Uterus (tissue), 4 donors: Measurements from ENCODE around the gene USF1. TPM values are rescaled to one million over a fixed set of nuclear protein-coding genes. Genes with fewer than 3 reads are reported as not detected.

ENCODE experiments used
- DNase-seq, 2 donors: peaks; one replicate each; pipeline ENCODE4 v3.0.0-alpha.2; 2019 to 2020
- H3K27ac ChIP-seq, 2 donors: fragments of 200-600 bp; sonication (generic); 1 replicate in 1 of 2; 2 replicates in 1 of 2; pipeline ENCODE4 v1.5.1; 2016 to 2018
- H3K27me3 ChIP-seq, 2 donors: fragments of 200-600 bp; sonication (generic); one replicate each; pipeline ENCODE4 v1.5.1; 2018 to 2019; ENCODE audit warnings: control low read depth in 1 of 2
- H3K36me3 ChIP-seq, 2 donors: fragments of 200-600 bp; sonication (generic); one replicate each; pipeline ENCODE4 v1.5.1; 2019; ENCODE audit warnings: control low read depth in 1 of 2
- H3K4me1 ChIP-seq, 2 donors: fragments of 200-600 bp; sonication (generic); one replicate each; pipeline ENCODE4 v1.5.1; 2018 to 2019; ENCODE audit warnings: control low read depth in 1 of 2
- H3K4me3 ChIP-seq, 2 donors: fragments of 200-600 bp; sonication (generic); 1 replicate in 1 of 2; 2 replicates in 1 of 2; pipeline ENCODE4 v1.5.1; 2018 to 2019; ENCODE audit warnings: mild to moderate bottlenecking in 1 of 2
- H3K9me3 ChIP-seq, 2 donors: fragments of 200-600 bp; sonication (generic); one replicate each; pipeline ENCODE4 v1.5.1; 2019; ENCODE audit warnings: control low read depth in 1 of 2
- POLR2A ChIP-seq, 2 donors: fragments of 450-650 bp; IDR thresholded peaks; one replicate each; pipeline ENCODE4 v1.6.1; 2016; ENCODE audit warnings: antibody characterized with exemption in 2 of 2, mild to moderate bottlenecking in 1 of 2, moderate library complexity in 1 of 2
- intact Hi-C: fragments of 100-400 bp; cut with DNase I; formaldehyde crosslinking; loops from one replicate; pipeline ENCODE4 v1.15.1; 2023; ENCODE audit warnings: low total_unique reads
- total RNA-seq, 4 donors: library from RNA; depleted of rRNA in 3 of 4; stranded (reverse); fragments of >200 nt in 3 of 4; gene quantifications; one replicate each; pipeline versions ENCODE4 v1.1.0 to v1.2.4, GENCODE V29; 2014 to 2023
- TF ChIP-seq, protein P1 (sequence below), 4 experiments: fragments of 200-600 bp in 2 of 4; fragments of 450-650 bp in 2 of 4; sonication (generic) in 2 of 4; IDR thresholded peaks; one replicate each; pipeline ENCODE4 v1.5.1; 2016 to 2019; ENCODE audit warnings: antibody characterized with exemption in 4 of 4, mild to moderate bottlenecking in 2 of 4, moderate library complexity in 1 of 4
- donor health status: DM: yes; HTN: yes; CAD: no.

Gene USF1
- total RNA-seq, 4 donors from 2014 or later, result 20.7 to 71.8 (median 44.2) TPM

GRCh38 chr1:161088587-161089110 is 42.9 kb upstream of the USF1 start:
- Histone ChIP-seq H3K4me3 (no peak overlapping the region), H3K36me3 (no peaks in the 10 kb centered on the region), H3K27ac (no peak overlapping the region), H3K4me1 (no peaks in the 10 kb centered on the region), H3K27me3 (no peaks in the 10 kb centered on the region), H3K9me3 (no peaks in the 10 kb centered on the region)
- DNase-seq, result no peak
- intact Hi-C loops, result no loop called here
- no peak for TF ChIP-seq POLR2A (IDR thresholded peaks at IDR 0.05)
- TF ChIP-seq, protein P1, sequence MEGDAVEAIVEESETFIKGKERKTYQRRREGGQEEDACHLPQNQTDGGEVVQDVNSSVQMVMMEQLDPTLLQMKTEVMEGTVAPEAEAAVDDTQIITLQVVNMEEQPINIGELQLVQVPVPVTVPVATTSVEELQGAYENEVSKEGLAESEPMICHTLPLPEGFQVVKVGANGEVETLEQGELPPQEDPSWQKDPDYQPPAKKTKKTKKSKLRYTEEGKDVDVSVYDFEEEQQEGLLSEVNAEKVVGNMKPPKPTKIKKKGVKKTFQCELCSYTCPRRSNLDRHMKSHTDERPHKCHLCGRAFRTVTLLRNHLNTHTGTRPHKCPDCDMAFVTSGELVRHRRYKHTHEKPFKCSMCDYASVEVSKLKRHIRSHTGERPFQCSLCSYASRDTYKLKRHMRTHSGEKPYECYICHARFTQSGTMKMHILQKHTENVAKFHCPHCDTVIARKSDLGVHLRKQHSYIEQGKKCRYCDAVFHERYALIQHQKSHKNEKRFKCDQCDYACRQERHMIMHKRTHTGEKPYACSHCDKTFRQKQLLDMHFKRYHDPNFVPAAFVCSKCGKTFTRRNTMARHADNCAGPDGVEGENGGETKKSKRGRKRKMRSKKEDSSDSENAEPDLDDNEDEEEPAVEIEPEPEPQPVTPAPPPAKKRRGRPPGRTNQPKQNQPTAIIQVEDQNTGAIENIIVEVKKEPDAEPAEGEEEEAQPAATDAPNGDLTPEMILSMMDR (IDR thresholded peaks at IDR 0.05), result no peak

DNA sequence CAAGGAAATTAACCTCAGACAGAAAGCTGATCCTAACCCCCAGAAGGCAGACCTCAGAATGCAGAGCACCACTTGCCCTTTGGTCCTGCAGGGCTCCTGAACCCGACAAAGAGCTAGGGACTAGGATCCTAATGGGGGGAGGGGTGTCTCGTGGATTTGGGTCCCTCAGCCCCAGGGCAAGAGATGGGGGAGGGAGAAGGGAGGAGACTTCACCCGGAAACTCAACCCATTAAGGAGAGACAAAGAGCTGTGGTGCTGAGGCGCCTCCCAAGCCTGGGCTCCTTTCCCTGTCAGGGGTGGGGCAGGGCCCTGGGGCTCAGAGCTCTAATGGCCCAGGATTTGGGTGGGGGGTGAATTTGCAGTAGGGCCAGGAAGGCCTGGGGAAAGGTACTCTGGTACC is 40.7 kb upstream of the USF1 start:
- H3K4me3 ChIP-seq, result no peak overlapping the region
- no peak for DNase-seq
- no peaks in the 10 kb centered on the region for H3K4me1 ChIP-seq
- TF ChIP-seq, protein P1 (IDR thresholded peaks at IDR 0.05), result no peak
- no peak for TF ChIP-seq POLR2A (IDR thresholded peaks at IDR 0.05)
- H3K27ac ChIP-seq, result no peak overlapping the region
- H3K36me3 ChIP-seq, result no peaks in the 10 kb centered on the region
- intact Hi-C loops, result no loop called here
- no peaks in the 10 kb centered on the region for H3K9me3 ChIP-seq
- H3K27me3 ChIP-seq, result no peaks in the 10 kb centered on the region

GRCh38 chr1:161085165-161085564 is 39.4 kb upstream of the USF1 start:
- TF ChIP-seq POLR2A (IDR thresholded peaks at IDR 0.05), result no peak
- TF ChIP-seq, protein P1 (IDR thresholded peaks at IDR 0.05), result no peak
- intact Hi-C loops, result no loop called here
- Histone ChIP-seq H3K27ac (no peak overlapping the region), H3K4me1 (no peaks in the 10 kb centered on the region), H3K4me3 (no peak overlapping the region), H3K27me3 (no peaks in the 10 kb centered on the region), H3K9me3 (no peaks in the 10 kb centered on the region), H3K36me3 (no peaks in the 10 kb centered on the region)
- no peak for DNase-seq

- DNase-seq, result no peak
Measured at GRCh38 chr1:161084597-161084988, 38.8 kb upstream of the USF1 start.

GRCh38 chr1:161083748-161084596 is 38.2 kb upstream of the USF1 start:
- H3K4me1 ChIP-seq, result no peaks in the 10 kb centered on the region
- intact Hi-C loops, result no loop called here
- DNase-seq, result no peak
- TF ChIP-seq, protein P1 (IDR thresholded peaks at IDR 0.05), result no peak
- TF ChIP-seq POLR2A (IDR thresholded peaks at IDR 0.05), result no peak
- H3K27ac ChIP-seq, result no peak overlapping the region
- H3K9me3 ChIP-seq, result no peaks in the 10 kb centered on the region
- no peaks in the 10 kb centered on the region for H3K27me3 ChIP-seq
- H3K36me3 ChIP-seq, result no peaks in the 10 kb centered on the region
- no peak overlapping the region for H3K4me3 ChIP-seq

More at GRCh38 chr1:161084597-161084988, 38.8 kb upstream of the USF1 start:
- H3K27ac ChIP-seq, result no peak overlapping the region
- intact Hi-C loops, result no loop called here
- no peaks in the 10 kb centered on the region for H3K9me3 ChIP-seq
- H3K36me3 ChIP-seq, result no peaks in the 10 kb centered on the region
- no peaks in the 10 kb centered on the region for H3K27me3 ChIP-seq
- no peak overlapping the region for H3K4me3 ChIP-seq
- no peaks in the 10 kb centered on the region for H3K4me1 ChIP-seq
- no peak for TF ChIP-seq POLR2A (IDR thresholded peaks at IDR 0.05)
- TF ChIP-seq, protein P1 (IDR thresholded peaks at IDR 0.05), result no peak
